Activated CD4-positive, alpha-beta T cell treated with anti-CD3 and anti-CD28 coated beads, Interleukin-2, amount 10 ng/mL, durations not matched to agents 24 days and 14 days (primary cell): Measurements from ENCODE around the gene RPS19BP1. TPM values are rescaled to one million over a fixed set of nuclear protein-coding genes. Genes with fewer than 3 reads are reported as not detected.
"Not testable (repeated sequence)": the region's sequence is repeated elsewhere in the genome, so short reads cannot be mapped to it uniquely, and the experiment has no call there.

ENCODE experiments used
- DNase-seq: peaks from one replicate; pipeline ENCODE4 v3.0.0; 2022
- H3K27ac Mint-ChIP-seq: one replicate; pipeline ENCODE4 v1.8.0; 2022; ENCODE audit warnings: mild to moderate bottlenecking, mixed read lengths
- H3K27me3 Mint-ChIP-seq: one replicate; pipeline ENCODE4 v1.8.0; 2022; ENCODE audit warnings: mixed read lengths
- H3K36me3 Mint-ChIP-seq: one replicate; pipeline ENCODE4 v1.8.0; 2022; ENCODE audit warnings: low read depth, mild to moderate bottlenecking, mixed read lengths
- H3K4me1 Mint-ChIP-seq: one replicate; pipeline ENCODE4 v1.8.0; 2021; ENCODE audit warnings: mixed read lengths
- H3K4me3 Mint-ChIP-seq: one replicate; pipeline ENCODE4 v1.8.0; 2022; ENCODE audit warnings: mild to moderate bottlenecking, moderate library complexity, mixed read lengths
- H3K9me3 Mint-ChIP-seq: one replicate; pipeline ENCODE4 v1.8.0; 2021; ENCODE audit warnings: mixed read lengths
- intact Hi-C: fragments of 100-400 bp; cut with micrococcal nuclease; formaldehyde crosslinking; loops from one replicate; pipeline ENCODE4 v1.15.1; 2023
- total RNA-seq: library from RNA; stranded (reverse); gene quantifications from 2 replicates; pipeline ENCODE4 v1.2.3, GENCODE V29; 2022

The RPS19BP1 gene
- total RNA-seq, 1 donor from 2014 or later: 96.9 TPM

GRCh38 chr22:39519681-39520225 lies 12.8 kb downstream of the RPS19BP1 start:
- Mint-ChIP-seq H3K9me3 (no peaks in the 10 kb centered on the region), H3K36me3 (peaks cover 63% of the 10 kb centered on the region), H3K4me1 (peaks cover 45% of the 10 kb centered on the region), H3K27me3 (peaks cover 2% of the 10 kb centered on the region), H3K4me3 (peak overlapping the region; percentile 93), H3K27ac (peak overlapping the region; percentile 98)
- intact Hi-C loops: loop anchor here (1.0 to 10.0 kb wide), 5 partner anchors 13 to 1765 kb away; partner anchors contain the start of genes MIEF1, RANGAP1, RPL3 and RPS19BP1
- peak; percentile 99 for DNase-seq

- Mint-ChIP-seq H3K4me3 (peak overlapping the region; percentile 93), H3K36me3 (peaks cover 63% of the 10 kb centered on the region), H3K4me1 (peaks cover 46% of the 10 kb centered on the region), H3K9me3 (no peaks in the 10 kb centered on the region), H3K27ac (peak overlapping the region; percentile 98), H3K27me3 (peaks cover 2% of the 10 kb centered on the region)
- intact Hi-C loops: no loop called here
- DNase-seq: no peak
Measured at GRCh38 chr22:39518996-39519680, 13.4 kb downstream of the RPS19BP1 start.

GRCh38 chr22:39518144-39518786 lies 14.3 kb downstream of the RPS19BP1 start:
- no peak for DNase-seq
- intact Hi-C loops: no loop called here
- peaks cover 65% of the 10 kb centered on the region for H3K36me3 Mint-ChIP-seq
- peaks cover 43% of the 10 kb centered on the region for H3K4me1 Mint-ChIP-seq
- H3K9me3 Mint-ChIP-seq: no peaks in the 10 kb centered on the region
- H3K27ac Mint-ChIP-seq: peak overlapping the region; percentile 98
- peak overlapping the region; percentile 93 for H3K4me3 Mint-ChIP-seq
- H3K27me3 Mint-ChIP-seq: peaks cover 2% of the 10 kb centered on the region

- Mint-ChIP-seq H3K9me3 (no peaks in the 10 kb centered on the region), H3K27ac (no peak overlapping the region), H3K36me3 (peaks cover 64% of the 10 kb centered on the region), H3K4me3 (no peak overlapping the region), H3K4me1 (peaks cover 35% of the 10 kb centered on the region), H3K27me3 (peaks cover 2% of the 10 kb centered on the region)
- intact Hi-C loops: no loop called here
- DNase-seq: no peak
Measured at GRCh38 chr22:39517470-39517869, 15.1 kb downstream of the RPS19BP1 start.

GRCh38 chr22:39515266-39516050 lies 17.1 kb downstream of the RPS19BP1 start:
- peaks cover 60% of the 10 kb centered on the region for H3K36me3 Mint-ChIP-seq
- intact Hi-C loops: no loop called here
- H3K9me3 Mint-ChIP-seq: no peaks in the 10 kb centered on the region
- peak overlapping the region; percentile 3 for H3K4me3 Mint-ChIP-seq
- peak overlapping the region; percentile 50 for H3K27ac Mint-ChIP-seq
- peaks cover 25% of the 10 kb centered on the region for H3K4me1 Mint-ChIP-seq
- DNase-seq: no peak
- H3K27me3 Mint-ChIP-seq: peaks cover 2% of the 10 kb centered on the region

GRCh38 chr22:39514373-39514973 lies 18.1 kb downstream of the RPS19BP1 start:
- DNase-seq: peak; percentile 88
- Mint-ChIP-seq H3K27ac (peak overlapping the region; percentile 0), H3K4me1 (peaks cover 26% of the 10 kb centered on the region), H3K9me3 (no peaks in the 10 kb centered on the region), H3K4me3 (no peak overlapping the region), H3K36me3 (peaks cover 64% of the 10 kb centered on the region), H3K27me3 (no peaks in the 10 kb centered on the region)
- intact Hi-C loops: no loop called here

- intact Hi-C loops: no loop called here
- H3K27me3 Mint-ChIP-seq: no peaks in the 10 kb centered on the region
- peaks cover 26% of the 10 kb centered on the region for H3K4me1 Mint-ChIP-seq
- no peak overlapping the region for H3K4me3 Mint-ChIP-seq
- no peak overlapping the region for H3K27ac Mint-ChIP-seq
- H3K36me3 Mint-ChIP-seq: peaks cover 69% of the 10 kb centered on the region
- no peaks in the 10 kb centered on the region for H3K9me3 Mint-ChIP-seq
- DNase-seq: no peak
Measured at GRCh38 chr22:39513791-39514190, 18.8 kb downstream of the RPS19BP1 start.

- Mint-ChIP-seq H3K9me3 (no peaks in the 10 kb centered on the region), H3K27me3 (no peaks in the 10 kb centered on the region), H3K4me1 (peaks cover 28% of the 10 kb centered on the region), H3K27ac (no peak overlapping the region), H3K36me3 (peaks cover 75% of the 10 kb centered on the region), H3K4me3 (no peak overlapping the region)
- DNase-seq: no peak
- intact Hi-C loops: no loop called here
Measured at GRCh38 chr22:39512026-39512425, 20.5 kb downstream of the RPS19BP1 start.

- H3K4me3 Mint-ChIP-seq: no peak overlapping the region
Measured at GRCh38 chr22:39511226-39511625, 21.3 kb downstream of the RPS19BP1 start.

GRCh38 chr22:39510529-39511149 lies 21.9 kb downstream of the RPS19BP1 start:
- Mint-ChIP-seq H3K27me3 (no peaks in the 10 kb centered on the region), H3K4me3 (no peak overlapping the region), H3K4me1 (peaks cover 28% of the 10 kb centered on the region), H3K27ac (no peak overlapping the region), H3K9me3 (no peaks in the 10 kb centered on the region), H3K36me3 (peaks cover 80% of the 10 kb centered on the region)
- DNase-seq: no peak
- intact Hi-C loops: no loop called here

More at GRCh38 chr22:39511226-39511625, 21.3 kb downstream of the RPS19BP1 start:
- intact Hi-C loops: no loop called here
- H3K27me3 Mint-ChIP-seq: no peaks in the 10 kb centered on the region
- H3K27ac Mint-ChIP-seq: no peak overlapping the region
- H3K36me3 Mint-ChIP-seq: peaks cover 80% of the 10 kb centered on the region
- DNase-seq: no peak
- H3K9me3 Mint-ChIP-seq: no peaks in the 10 kb centered on the region
- peaks cover 30% of the 10 kb centered on the region for H3K4me1 Mint-ChIP-seq

- no peaks in the 10 kb centered on the region for H3K9me3 Mint-ChIP-seq
- no peak for DNase-seq
- no peak overlapping the region for H3K27ac Mint-ChIP-seq
- intact Hi-C loops: no loop called here
- peaks cover 32% of the 10 kb centered on the region for H3K4me1 Mint-ChIP-seq
- H3K27me3 Mint-ChIP-seq: no peaks in the 10 kb centered on the region
- peaks cover 78% of the 10 kb centered on the region for H3K36me3 Mint-ChIP-seq
- H3K4me3 Mint-ChIP-seq: no peak overlapping the region
Measured at GRCh38 chr22:39508393-39508792, 24.2 kb downstream of the RPS19BP1 start.

- DNase-seq, intact Hi-C loops, H3K4me3 Mint-ChIP-seq, H3K27me3 Mint-ChIP-seq, H3K27ac Mint-ChIP-seq, H3K9me3 Mint-ChIP-seq: not testable (repeated sequence)
- Mint-ChIP-seq H3K4me1 (peaks cover 33% of the 10 kb centered on the region), H3K36me3 (peaks cover 73% of the 10 kb centered on the region)
Measured at GRCh38 chr22:39507021-39507420, 25.5 kb downstream of the RPS19BP1 start.

GRCh38 chr22:39504071-39504470 lies 28.5 kb downstream of the RPS19BP1 start:
- H3K9me3 Mint-ChIP-seq: no peaks in the 10 kb centered on the region
- H3K36me3 Mint-ChIP-seq: peaks cover 49% of the 10 kb centered on the region
- intact Hi-C loops: loop anchor here (5.0 kb wide), 1 partner anchor 187 kb away; the partner anchor contains the start of gene RPL3
- H3K27me3 Mint-ChIP-seq: no peaks in the 10 kb centered on the region
- H3K27ac Mint-ChIP-seq: no peak overlapping the region
- peak overlapping the region; percentile 100 for H3K4me3 Mint-ChIP-seq
- H3K4me1 Mint-ChIP-seq: peaks cover 31% of the 10 kb centered on the region
- no peak for DNase-seq
